COLO829 (cell line): ENCODE data around the gene RXRA.
"Not testable (repeated sequence)": the region's sequence is repeated elsewhere in the genome, so short reads cannot be mapped to it uniquely, and the experiment has no call there.

Source experiments
- DNase-seq: peaks from one replicate; pipeline ENCODE4 v3.0.0; 2012; ENCODE audit warnings: low spot score

RXRA gene

GRCh38 chr9:134293611-134294152 lies 32.6 kb upstream of the RXRA start:
- no peak for DNase-seq

DNA sequence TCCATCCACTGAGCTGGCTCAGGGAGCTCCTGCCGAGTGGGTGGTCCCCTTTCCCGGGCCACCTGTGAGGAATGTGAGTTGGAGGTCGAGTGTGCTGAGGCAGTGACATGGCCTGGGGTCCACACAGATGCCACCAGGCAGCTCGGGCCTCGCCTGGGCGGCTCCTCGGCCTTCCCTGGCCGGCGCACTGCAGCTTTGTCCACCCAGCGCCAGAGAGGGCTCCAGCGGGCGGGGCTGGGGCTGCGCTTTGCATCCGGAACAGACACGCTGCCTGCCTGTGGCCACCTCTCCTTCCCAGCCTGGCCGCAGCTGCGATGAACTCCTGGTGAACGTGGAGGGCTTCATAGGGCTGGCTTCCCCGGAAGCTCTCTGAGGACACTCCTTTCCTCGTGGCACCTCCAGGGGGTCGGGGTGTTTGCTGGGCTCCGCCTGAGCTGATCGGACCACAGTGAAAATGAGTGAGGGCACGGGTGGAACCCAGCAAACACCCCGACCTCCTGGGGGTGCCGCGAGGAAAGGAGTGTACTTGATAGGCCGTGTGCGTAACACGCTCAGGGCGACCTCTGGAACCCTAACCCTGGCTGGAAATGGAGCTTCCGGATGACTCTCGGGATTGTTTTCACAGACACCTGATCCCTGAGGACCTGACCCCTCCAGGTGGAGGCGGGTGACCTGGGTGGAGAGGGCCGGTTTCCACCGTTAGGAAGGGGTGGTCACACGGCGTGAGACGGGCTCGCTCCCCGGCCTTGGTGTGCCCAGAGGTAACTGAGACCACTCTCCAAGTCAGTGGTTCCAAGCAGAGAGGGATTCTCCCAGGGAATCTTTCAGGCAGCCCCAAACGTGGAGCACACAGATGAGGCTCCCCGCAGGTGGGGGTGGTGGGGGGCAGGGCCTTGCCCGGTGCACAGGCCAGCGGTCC lies 31.8 kb upstream of the RXRA start:
- DNase-seq, result no peak

GRCh38 chr9:134295101-134295745 lies 31.0 kb upstream of the RXRA start:
- DNase-seq, result no peak

GRCh38 chr9:134295746-134296250 lies 30.5 kb upstream of the RXRA start:
- no peak for DNase-seq

- DNase-seq, result no peak
Observed at GRCh38 chr9:134296301-134297082, 29.8 kb upstream of the RXRA start.

DNA sequence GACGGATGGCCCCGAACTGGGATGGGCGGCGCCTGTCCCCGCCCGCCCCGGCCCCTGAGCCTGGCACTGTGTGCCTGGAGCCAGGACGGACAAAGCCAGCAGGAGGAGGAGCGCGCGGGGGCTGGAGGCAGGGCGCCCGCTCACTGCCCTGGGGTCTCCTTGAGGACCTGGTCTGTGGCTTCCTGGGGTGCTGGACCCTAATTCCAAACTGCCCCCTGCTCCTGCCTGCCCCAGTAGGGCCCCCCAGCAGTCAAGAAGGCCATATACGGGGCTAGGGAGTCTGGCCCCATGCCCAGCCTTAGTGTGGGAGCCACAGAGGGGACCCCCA lies 29.2 kb upstream of the RXRA start:
- DNase-seq, result no peak

DNA sequence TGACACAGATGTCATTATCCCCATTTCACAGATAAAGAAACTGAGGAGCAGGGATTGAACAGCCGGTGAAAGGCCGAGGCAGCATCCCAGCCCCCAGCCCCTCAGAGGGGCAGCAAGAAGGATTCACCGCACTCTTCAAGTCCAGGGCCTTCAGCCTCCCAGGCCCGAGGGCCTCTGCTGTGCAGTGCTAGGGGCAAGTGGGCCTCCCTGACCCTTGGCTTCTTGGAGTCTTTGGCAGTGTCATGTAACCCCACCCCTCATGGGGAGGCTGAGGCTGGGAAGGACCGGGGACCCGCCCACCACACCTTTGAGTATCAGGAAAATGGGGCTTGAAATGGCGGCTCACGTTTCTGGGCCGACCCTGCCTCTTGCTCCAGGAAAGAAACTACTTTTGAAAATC lies 28.7 kb upstream of the RXRA start:
- no peak for DNase-seq

GRCh38 chr9:134298000-134298399 lies 28.3 kb upstream of the RXRA start:
- DNase-seq, result no peak

DNA sequence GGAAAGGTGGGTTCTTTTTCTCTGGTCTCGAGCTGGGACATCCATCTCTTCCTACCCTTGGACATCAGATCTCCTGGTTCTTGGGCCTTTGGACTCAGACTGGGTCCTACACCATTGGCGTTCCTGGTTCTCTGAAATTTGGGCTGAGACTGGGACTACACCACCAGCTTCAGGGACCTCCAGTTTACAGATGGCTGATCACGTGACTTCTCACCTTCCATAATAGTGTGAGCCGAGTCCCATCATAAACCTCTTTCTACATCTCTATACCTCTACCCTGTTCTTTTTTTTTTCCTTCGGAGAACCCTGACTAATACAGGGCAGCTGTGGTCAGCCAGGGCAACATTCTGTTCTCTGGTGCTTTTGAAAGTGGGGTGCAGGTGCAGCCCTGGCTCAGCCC lies 27.2 kb upstream of the RXRA start:
- DNase-seq, result no peak

GRCh38 chr9:134299883-134300282 lies 26.4 kb upstream of the RXRA start:
- DNase-seq, result no peak

DNA sequence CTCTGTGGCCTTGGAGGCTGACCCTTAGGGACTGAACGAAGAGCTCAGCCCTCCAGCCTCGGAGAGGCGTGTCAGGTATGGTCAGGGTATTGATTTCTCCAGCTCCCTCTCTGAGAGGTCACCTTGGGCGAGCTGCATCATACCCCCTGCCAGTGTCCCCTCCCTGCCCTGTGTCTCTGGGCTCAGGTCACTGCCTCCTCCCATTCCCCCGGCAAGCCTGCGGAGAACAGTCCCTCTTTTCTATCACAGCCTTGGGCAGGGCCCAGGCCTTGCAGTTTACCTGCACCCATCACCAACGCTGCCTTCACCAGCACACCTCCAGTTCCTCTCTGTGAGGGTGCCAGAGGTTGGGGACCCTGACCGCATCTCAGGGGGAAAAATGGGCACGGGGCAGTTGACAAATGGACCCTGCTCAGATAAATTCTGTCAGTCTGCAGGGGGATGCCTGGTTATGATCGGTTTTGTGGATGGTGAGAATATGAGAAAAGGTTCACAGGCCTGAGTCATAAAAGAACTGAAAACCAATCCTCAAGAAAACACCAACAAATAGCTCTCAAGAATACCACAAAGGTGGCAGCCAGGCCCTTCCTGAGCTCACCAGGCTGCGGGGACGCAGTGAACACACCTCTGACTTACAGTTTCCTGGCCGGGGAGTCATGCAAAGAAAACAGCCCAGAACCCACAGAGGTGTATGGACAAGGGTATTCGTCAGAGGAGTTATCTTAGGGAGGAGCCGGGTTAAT lies 24.7 kb upstream of the RXRA start:
- no peak for DNase-seq

- no peak for DNase-seq
Observed at GRCh38 chr9:134302130-134302817, 24.0 kb upstream of the RXRA start.

GRCh38 chr9:134303601-134304000 lies 22.7 kb upstream of the RXRA start:
- no peak for DNase-seq

DNA sequence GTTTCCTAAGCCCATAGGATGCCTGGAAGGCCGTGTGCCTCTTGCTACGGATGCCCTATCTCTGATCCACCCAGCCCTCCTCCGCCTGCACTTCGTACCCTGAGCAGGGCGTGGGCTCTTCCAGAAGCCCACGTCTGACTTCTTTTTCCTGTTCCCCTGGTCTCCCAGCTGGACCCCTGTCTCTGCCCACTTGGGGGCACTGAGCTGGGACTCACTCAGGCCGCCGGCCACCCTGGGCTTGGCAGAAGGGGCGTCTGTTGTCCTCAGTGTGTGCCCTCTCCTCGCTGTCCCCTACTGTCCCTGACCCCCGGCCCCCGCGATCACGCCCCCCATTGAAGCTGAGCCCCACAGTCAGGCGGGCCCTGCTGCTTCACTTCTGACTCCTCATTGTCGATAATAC lies 22.0 kb upstream of the RXRA start:
- no peak for DNase-seq

DNA sequence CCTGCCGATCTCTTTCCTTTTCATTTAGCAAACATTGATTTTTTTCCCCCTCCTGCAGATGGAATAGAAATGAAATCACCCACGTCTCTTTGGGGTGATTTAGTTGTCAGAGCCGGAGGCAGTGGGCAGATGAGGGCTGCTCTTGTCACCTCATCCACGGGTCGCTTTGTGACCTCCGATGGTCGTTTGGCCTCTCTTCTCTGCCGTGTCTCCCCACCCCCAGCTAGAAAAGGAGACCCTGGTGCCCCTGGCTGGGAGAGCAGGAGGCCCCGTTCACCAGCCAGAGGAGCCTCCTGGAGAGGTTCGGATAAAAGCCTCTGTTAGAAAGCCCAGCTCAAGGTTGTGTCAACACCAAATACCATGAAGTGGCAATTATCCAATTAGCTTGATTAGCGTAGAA lies 21.6 kb upstream of the RXRA start:
- DNase-seq, result no peak

GRCh38 chr9:134305533-134305932 lies 20.7 kb upstream of the RXRA start:
- no peak for DNase-seq

DNA sequence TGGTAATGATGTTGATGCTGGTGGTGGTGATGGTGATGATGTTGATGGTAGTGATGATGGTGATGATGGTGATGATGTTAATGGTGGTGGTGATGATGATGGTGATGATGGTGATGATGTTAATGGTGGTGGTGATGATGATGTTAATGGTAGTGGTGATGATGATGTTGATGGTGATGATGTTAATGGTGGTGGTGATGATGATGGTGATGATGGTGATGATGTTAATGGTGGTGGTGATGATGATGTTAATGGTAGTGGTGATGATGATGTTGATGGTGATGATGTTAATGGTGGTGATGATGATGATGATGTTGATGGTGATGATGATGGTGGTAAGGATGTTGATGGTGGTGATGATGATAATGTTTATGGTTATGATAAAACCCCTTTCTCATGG lies 20.2 kb upstream of the RXRA start:
- DNase-seq, result not testable (repeated sequence)

DNA sequence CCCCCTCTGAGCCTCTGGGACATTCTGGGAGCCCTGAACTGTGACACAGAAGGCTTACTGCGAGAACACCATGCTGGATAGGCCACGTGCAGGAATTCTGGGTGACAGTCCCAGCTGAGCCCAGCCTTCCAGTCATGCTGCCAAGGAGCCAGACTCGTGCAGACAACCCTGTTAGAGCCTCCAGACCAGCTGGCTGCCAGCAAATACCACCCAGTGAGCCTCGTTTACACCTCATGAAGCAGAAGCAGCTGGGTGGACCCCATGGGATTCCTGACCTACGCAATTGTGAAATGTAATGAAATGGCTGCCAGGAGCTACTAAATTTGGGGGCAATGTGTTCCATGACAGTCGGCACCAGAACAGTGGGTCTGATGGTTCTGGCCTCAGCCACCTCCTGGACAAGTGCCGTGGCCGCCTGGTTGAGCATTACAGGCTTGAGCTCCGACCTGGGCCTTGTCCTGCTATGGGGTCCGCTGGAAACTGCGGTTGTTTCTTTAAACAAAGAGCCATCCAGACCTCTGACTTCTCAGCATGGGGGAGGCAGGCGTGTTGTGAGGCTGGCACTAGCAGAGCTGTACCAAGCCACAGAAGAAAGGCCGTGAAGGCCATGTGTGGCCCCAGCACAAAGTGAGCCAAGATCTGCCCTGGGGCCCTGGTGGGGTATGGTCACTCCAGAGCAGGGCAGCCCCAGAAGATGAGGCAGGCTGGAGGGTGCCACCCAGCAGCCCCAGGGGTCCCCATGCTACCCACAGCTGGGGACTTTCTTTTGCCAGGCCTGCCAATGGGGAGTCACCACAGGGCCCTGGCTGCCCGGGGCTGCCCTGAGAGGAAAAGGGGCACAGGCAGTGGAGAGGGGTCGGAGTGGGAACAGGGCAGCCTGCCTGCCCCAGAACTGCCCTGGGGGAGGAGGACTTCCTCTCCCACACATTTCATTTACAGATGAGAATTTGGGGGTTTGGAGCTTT lies 19.3 kb upstream of the RXRA start:
- no peak for DNase-seq

DNA sequence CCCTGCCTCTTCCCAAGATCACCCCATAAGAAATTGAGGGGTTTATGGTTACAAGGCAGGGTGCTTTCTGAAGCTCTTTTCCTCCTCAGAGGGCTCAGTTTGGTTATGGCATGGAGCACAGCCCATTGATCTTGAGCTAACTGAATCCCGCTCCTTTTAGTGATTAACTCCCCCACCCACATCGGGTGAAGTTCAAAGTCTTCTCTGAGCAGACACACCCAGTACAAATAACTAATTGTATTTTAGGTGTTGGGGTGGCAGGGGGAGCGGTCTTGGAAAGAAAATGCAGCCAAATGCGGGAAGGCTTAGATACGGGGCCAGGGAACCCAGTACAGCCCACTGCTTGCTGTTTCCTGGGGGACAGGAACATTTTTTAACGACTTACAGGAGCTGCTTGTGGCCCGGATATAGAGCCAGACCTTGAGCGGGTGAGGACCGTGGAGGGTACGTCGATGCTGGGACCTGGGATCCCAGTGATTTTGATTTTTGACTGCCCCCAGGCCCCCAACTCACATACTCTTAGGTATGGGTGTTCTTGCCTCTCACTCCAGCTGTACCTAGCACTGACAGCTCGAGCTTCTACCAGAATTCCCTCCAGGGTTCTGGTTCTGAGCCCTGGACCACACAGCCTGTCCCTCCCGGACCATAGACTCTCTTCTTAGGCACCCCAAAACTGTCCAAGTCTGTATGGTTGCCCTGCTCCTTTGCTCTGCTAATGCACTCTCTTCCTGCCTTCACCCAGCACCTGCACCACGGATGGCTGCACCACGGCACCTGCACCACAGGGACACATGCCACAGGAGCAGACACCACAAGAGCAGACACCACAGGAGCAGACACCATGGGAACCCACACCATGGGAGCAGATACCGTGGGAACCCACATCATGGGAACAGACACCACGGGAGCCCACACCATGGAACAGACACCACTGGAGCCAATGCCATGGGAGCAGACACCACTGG lies 18.3 kb upstream of the RXRA start:
- DNase-seq, result no peak
